HT1080 (cell line): Measurements from ENCODE around the gene EXTL1. TPM values are rescaled to one million over a fixed set of nuclear protein-coding genes. Genes with fewer than 3 reads are reported as not detected.

Experiments
- DNase-seq: peaks from one replicate; pipeline ENCODE4 v3.0.0-alpha.2; 2015; ENCODE audit warnings: low read depth
- total RNA-seq: library from RNA; depleted of rRNA; stranded (reverse); fragments of >200 nt; shearing (Covaris generic); gene quantifications from 2 replicates; pipeline ENCODE4 v1.2.3, GENCODE V29; 2014

EXTL1 gene
- total RNA-seq, 1 experiment from 2014 or later: not detected

- peak; percentile 33 for DNase-seq
These were observed 24.4 kb upstream of the EXTL1 start for GRCh38 chr1:25996966-25997827.

GRCh38 chr1:25997828-25998761, 23.5 kb upstream of the EXTL1 start, which contains the start of gene PAFAH2:
PAFAH2 (minus strand) TSS chr1:25998063; CDS start chr1:25990816, 7,247 bp downstream.
- peak; percentile 98 for DNase-seq

- DNase-seq: no peak
These were observed 22.4 kb upstream of the EXTL1 start for GRCh38 chr1:25999041-25999800.

- DNase-seq: no peak
These were observed 18.3 kb upstream of the EXTL1 start for GRCh38 chr1:26003262-26003661.

GRCh38 chr1:26003756-26004155, 17.8 kb upstream of the EXTL1 start:
- DNase-seq: no peak

- no peak for DNase-seq
These were observed 16.0 kb upstream of the EXTL1 start for GRCh38 chr1:26005434-26006105.

- DNase-seq: no peak
These were observed 14.9 kb upstream of the EXTL1 start for GRCh38 chr1:26006710-26007109.

- peak; percentile 52 for DNase-seq
These were observed 11.7 kb upstream of the EXTL1 start for GRCh38 chr1:26009796-26010447.

GRCh38 chr1:26010825-26011224, 10.8 kb upstream of the EXTL1 start:
- no peak for DNase-seq

GRCh38 chr1:26012864-26013263, 8.7 kb upstream of the EXTL1 start:
- DNase-seq: no peak

- DNase-seq: no peak
These were observed 7.4 kb upstream of the EXTL1 start for GRCh38 chr1:26014179-26014578.

GRCh38 chr1:26015358-26015757, 6.2 kb upstream of the EXTL1 start:
- no peak for DNase-seq

- DNase-seq: no peak
These were observed 5.2 kb upstream of the EXTL1 start for GRCh38 chr1:26016258-26016952.

- no peak for DNase-seq
These were observed 4.5 kb upstream of the EXTL1 start for GRCh38 chr1:26016953-26017545.

GRCh38 chr1:26017606-26018005, 4.0 kb upstream of the EXTL1 start:
- no peak for DNase-seq

GRCh38 chr1:26019641-26020315, 1.8 kb upstream of the EXTL1 start:
- peak; percentile 38 for DNase-seq

- DNase-seq: no peak
These were observed 1.2 kb upstream of the EXTL1 start for GRCh38 chr1:26020330-26020768.

GRCh38 chr1:26020941-26021646, 481 bp upstream of the EXTL1 start:
- DNase-seq: no peak
